Muscle of arm (tissue), 12 donors: ENCODE data around the gene CHIT1. TPM values are rescaled to one million over a fixed set of nuclear protein-coding genes. Genes with fewer than 3 reads are reported as not detected.
A peak's percentile ranks its signal among the peaks of the same experiment; 100 is the strongest.

Experiments used
- DNase-seq: peaks from one replicate; pipeline ENCODE4 v3.0.0-alpha.2; 2013
- polyA plus RNA-seq, 12 donors: library from polyadenylated mRNA; unstranded; fragments of 120-200 nt; gene quantifications; one replicate each; pipeline ENCODE4 v1.2.1, GENCODE V29; 2013; ENCODE audit not compliant: insufficient read length in 12 of 12

Gene CHIT1
- polyA plus RNA-seq, 12 donors, result 0.20 to 0.91 (median 0.58) TPM; not detected in 2

DNA sequence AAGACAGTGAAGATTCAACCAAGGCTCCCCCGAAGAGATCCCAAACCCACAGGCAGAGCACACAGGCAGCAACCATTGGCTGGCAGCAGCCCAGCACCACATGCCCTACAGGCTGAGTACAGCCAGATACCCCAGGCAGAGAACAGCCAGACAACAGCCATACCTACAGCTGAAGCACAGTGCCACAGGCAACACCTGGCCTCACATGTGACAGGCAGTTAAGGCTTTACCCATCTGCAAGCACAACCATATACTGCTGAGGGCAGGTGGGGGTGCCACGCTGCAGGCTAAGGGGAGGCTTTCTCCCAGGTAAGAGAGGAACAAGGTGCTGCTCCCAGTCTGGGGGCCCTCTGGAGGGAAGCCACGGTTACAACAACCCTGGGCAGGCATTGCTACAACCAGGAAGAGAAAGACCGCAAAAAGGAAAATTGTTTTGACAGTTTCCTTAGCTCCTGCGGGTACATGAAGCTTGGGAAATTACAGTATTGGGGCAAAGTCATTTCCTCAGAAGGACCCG is 12.3 kb downstream of the CHIT1 start:
- no peak for DNase-seq

DNA sequence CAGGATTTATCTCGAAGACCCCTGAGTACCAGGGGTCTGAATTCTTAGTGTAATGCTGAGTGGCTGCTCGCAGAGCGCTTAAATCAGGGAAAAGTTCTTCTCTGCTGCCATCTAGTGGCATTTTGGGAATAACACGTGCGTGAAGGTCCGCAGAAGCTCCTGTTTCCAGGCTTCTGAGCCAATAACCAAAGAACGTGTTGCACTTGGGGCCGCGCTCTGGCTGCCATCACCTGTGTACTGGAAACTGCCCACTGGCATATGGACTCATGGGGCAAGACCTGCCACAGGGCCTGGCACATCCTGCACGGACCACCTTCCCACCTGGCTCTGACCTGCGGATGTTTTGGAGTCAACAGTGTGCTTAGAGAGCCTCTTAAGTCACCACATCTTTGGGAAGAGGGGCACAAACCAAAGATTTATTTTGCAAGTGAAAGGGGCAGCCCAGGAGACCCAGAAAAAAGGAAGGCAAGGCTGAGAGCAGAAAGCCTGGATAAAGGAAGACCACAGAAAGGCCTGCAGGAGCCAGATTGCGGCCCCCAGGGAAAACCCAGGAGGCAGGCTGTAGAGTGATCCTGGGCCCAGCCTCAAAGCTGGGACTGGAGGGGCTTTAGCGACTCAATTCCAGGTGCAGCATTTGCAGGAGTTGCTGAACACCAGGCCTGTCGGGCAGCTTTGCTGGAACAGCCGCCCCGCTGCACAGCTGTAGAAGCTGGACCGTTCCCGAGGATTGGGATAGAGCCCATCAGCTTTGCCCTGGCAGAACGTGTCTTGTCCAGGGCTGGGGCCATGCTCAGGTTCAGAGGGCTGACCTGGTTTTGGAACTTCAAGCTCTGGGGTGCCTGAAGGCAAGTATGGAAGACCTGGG is 13.0 kb downstream of the CHIT1 start:
- peak; percentile 84 for DNase-seq

DNA sequence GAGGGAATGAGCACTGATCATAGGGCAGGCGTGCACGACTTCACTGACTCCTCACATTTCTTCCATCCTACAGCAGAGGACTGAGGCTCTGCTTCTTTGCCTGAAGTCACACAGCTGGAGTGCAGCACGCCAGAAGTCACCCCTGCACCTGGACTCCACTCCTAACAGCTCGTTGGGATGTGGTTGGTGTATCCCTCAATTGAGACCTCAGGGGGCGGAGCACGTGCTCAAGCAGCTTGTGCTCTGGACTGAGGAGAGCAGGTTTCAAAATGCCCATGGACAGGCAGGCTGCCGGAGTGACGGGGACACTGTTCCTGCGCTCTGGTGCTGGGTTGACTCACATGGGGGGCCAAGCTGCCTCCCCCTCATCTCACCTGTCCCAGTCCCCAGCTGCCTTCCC is 13.9 kb downstream of the CHIT1 start:
- DNase-seq, result no peak

DNA sequence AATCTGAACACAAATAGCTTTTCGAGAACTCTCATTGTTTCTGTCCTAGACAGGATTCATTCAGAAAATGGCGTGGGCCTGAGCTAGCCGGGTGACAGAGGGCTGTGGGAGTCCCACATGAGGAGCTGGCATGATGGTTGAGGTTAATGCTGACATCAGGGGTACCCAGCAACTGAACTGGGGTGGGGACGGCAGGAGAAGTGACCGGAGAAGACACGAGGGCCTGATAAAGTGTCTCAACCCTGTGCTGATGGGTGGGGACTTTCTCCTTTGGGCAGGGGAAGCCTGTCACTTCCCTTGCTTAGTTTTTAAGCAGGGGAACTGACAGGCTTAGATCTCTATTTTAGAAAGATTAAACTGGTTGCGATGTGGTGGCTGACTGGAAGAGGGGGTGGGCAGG is 14.6 kb downstream of the CHIT1 start:
- no peak for DNase-seq

DNA sequence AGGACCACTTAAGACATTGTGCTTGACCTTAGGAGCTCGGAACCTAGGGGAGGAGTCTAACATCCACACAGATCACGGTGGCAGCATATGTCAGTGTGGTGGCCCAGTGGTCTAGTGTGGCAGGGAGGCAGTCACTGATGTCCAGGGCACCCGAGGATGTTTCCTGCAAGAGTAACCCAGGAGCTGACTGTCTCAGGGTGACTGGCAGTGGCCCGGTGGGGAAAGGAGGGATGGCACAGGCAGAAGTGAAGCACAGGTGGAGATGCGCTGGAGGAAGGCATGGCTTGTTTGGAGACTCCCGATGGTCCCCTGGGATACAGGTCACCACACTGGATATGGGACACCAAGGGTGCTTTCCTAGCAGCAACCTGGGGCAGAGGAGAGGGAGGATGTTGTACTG is 16.3 kb downstream of the CHIT1 start:
- no peak for DNase-seq

DNA sequence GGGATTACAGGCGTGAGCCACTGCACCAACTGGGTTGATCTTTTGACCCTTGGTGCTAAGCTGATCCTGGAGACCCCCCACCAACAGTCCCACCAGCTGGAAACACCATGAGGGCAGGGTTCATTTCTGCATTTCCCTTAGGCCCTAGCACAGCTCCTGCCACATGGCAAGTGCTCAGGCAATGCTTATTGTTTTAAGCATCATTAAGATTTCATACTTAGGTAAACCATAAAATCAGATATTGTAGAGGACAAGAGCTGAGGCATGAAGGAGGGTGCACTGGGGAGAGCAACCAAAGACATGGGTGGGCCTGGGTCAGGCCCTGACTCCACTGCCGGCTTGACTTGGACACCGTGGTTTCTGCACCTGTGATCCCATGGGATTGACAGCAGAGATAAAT is 17.7 kb downstream of the CHIT1 start:
- no peak for DNase-seq

DNA sequence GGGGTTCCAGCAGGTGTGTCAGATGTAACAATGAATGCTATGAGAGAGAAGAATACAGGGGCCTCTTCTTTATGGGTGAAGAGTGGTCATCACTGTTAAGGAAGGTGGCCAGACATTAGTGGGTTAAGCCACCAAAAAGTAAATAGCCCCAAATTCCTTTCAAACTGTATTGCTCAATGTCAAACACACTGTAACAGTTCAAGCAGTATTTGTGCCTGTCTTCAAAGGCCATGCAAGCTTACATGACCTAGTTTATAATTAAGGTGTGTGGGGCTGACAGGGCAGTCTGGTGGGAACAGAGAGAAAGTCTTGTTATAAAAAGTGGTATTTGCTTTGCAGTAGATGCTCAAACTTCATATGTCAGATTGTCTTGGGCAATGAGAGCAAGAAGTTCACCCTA is 18.5 kb downstream of the CHIT1 start:
- no peak for DNase-seq

DNA sequence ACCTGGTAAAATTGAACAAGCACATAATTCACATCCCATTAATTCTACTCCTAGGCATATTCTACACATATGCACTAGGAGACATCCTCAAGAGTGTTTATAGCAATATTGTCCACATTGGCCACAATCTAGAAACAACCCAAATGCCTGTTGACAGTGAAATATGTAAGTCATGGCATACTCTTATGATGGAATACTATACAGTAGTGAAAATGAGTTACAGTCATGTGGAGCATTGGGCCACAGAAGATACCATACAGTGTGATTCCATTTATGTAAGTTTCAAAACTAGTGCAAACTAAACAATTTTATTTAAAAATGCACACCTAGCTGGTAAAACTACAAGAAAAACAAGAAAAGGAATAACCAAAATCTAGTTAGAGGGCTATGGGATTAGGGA is 19.1 kb downstream of the CHIT1 start:
- no peak for DNase-seq

DNA sequence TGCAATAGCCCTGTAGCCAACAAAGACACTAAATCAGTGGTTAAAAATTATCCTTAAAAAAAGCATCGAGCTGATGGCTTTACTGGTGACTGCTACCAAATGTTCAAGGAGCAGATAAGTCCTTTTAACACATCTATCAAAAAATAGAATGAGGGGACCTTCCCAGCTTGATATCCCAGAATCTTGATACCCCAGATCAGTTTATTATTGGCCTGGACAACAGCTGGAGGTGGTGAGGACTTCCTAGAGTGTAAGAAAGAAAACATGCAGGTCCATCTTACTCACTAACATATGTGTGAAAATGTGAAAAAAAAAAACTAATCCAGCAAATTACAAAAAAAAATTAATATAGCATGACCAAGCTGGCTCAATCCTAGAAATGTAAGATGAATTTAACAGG is 21.3 kb downstream of the CHIT1 start:
- no peak for DNase-seq

DNA sequence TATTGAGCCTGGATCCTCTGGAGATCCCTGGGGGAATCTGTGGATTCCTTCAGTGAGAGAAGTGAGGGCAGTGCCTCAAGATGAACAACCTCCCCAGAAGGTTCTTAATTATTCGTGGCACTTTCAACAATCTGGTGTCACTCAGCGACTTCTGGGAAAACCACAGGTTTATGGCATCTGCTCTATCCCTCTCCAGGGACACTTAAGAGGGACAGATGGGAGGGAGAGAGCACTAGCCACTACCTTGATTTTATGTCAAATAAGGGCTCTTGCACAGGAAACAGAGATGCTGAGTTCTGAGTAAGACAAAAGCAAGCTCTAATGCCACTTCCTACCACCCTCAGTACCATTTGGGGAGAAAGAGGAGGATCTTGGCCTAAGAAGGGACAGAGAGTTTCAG is 21.7 kb downstream of the CHIT1 start:
- DNase-seq, result no peak

DNA sequence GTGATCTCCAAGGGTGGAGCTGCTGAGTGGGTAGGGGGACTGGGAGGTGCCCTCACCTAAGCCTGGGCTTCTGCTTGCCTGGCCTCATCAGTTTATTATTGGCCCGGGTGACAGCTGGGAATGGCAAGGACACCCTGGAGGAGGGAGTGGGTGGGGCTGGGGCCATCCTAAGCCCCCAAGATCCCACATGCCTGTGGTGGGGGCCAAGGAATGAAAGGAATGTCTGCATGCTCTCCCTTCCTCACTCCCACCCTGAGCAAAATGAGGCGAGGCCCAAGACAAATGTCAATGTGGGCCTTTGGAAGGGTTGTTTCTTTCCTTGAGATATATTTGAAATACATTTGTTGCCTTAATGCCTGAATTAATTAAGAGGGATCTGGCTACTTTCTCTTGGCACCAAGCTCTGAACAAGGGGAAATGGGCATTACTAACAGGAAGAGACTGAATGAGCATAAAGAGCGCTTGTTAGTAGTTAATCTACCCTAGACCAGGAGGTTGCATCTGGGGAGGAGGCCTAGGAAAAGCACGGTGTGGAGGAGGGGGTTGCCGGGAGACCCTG is 23.3 kb downstream of the CHIT1 start:
- DNase-seq, result no peak

DNA sequence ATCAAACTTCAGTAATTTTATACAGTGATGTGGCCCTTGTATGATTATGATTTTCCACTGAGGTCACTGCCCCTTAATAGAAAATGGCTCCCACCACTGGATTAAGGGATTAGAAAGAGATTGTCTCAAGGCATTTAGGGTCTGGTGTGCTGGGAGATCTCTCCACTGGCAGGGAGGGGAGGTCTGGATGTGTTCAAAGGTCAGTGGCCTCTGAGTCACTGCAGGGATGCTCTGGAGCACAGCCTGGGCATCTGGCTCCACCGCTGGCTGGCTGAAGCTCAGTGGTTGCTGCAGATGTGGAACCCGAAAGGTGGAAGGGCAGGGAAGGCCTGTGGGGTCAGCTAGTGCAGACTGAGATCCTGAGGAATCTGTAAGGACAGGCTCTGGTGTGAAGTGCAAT is 24.7 kb downstream of the CHIT1 start:
- no peak for DNase-seq

DNA sequence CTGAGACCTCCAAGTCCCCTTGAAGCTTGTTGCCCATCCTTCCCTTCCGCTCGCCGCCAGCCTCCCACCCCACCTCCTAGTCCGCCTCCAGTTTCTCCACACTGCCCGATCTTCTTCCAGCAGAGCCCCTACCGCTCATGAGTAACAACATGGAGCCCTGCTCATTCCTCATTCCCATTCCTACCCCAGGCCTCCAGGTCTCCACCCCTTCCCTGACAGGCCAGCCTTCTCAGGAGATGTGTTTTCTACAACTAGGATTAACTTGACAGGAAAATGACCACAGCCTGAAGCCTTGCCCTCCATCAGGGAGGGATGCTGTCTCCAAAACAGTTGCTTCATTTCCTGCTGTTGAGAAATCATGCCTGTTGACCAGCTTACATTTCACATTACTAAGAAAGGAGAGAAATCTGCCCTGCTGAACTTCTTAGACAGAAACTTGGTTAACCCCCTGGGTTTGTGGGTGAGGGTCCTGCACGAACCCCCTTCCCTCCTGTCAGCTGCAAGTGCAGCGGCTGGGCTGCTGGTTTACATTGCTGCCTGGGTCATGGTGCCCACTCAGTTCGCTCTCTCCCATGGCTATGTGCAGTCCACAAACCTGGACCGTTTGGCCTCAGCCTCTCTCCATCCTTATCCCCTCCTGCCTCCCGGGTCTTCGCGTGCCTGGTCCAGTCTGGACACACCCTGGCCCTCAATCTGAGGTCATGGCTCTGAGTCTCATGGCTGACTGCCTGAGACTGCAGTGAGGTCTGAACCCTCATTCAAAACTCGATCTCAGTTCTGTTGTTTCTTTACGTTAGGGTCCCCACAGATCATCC is 26.8 kb downstream of the CHIT1 start:
- no peak for DNase-seq

DNA sequence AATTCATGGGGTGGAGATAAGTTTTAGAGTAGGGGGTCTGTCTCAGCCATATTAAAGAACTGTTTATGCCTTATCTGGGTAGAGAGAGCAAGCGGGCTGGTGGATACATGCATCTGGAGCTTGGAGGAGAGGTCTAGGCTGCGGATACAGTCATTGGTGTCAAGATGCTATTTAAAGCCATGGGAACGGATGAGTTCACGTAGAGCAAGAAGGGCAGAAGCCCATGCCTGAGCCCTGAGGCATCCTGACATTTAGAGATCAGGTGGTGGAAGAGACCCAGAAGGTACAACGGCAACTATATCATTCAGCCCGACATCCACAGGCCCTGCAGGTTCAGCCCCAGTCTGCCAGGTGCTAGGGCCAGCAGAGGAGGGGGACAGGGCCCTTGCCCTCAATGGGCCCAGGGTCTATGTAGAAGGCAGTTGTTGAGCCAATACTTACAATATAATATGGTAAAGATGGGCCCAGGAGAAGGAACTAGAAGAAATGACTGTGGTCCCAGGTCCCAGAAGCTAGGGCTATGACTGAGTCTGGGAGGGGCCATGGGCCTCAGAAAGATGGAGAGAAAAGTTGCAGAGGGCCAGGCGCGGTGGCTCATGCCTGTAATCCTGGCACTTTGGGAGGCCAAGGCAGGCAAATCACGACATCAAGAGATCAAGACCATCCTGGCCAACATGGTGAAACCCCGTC is 27.8 kb downstream of the CHIT1 start:
- DNase-seq, result no peak

DNA sequence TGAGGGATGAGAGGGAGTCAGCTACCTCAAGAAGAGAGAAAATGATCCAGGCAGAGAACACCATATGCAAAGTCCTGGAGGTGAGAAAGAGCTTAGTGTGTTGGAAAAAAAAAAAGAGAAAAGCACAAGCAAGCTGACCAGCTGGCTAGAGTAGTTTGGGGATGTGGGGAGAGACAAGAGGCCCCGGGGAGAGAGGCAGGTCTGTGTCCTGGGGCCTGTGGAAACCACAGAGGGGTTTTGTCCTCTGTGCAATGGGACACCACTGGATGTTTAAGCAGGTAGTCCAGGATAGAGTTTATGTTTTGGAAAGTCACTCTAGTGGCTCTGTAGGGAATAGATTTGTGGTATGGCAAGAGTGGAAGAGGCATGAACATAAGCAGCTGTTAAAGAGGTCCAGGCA is 28.6 kb downstream of the CHIT1 start:
- no peak for DNase-seq

DNA sequence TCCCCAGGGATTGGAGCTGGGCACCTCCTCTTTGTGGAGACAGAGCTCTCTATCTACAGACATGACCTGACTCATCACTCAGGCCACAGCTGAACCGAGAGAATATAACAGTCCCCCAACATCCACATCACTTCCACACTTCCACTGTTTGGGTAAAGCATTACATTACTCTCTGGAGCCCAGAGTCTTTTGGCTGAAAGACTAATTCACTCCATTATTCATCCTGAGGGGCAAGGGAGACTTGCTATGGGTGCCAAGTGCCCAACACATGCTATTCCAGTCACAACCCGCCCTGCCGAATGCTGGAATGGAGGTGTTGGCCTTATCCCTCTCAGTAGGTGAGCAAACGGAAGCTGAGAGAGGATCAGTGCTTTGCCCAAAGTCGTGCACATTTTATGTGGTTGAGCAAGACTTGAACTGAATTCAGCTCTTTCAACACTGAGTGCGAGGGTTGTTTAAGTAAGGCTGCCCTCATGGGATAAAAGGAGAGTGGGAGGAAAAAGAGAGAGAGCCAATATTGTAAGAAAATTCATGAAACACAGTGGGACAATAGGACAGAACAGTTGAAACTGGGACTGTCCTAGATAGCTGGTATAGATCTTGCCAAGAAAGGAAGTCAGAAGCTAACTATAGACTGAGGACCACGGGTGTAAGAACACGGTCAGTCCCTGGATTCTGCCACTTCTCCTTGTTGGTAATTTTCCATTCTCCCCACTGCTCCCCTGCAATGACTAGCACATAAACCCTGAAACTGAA is 29.5 kb downstream of the CHIT1 start:
- DNase-seq, result no peak

DNA sequence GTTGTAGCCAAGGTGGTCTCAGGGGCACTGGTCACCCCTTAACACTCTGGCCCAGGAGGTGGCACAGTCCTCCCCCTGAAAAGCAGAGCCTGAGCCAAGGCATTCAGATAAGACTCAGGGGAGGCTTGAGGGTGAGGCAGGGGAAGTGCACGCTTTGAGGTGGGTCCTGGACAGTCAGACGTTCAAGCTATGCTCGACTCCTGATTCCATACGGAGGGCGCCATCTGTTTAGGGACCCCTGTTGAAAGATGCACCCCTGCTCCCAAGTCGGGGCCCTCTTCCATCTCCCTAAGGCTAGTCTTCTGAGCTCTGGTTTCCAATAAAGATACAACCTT is 30.0 kb downstream of the CHIT1 start:
- DNase-seq, result no peak

DNA sequence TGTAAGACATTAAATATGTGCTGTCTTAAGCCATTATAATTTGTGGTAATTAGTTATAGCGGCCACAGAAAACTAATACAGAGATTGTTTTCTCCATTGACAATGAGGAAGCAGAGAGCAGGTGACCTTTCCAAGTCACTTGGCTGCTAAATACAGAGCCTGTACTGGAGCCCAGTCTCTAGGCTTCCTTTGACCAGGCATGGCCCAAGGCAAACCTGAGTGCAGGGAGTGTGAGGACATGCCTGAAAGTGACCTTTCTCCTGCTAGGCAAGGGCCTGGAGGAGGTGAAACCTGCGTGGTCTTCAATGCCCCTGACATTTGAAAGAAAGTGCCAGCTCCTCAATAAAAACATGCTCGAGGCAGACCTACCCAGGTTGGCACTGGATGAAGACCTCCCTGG is 30.5 kb downstream of the CHIT1 start:
- DNase-seq, result no peak

DNA sequence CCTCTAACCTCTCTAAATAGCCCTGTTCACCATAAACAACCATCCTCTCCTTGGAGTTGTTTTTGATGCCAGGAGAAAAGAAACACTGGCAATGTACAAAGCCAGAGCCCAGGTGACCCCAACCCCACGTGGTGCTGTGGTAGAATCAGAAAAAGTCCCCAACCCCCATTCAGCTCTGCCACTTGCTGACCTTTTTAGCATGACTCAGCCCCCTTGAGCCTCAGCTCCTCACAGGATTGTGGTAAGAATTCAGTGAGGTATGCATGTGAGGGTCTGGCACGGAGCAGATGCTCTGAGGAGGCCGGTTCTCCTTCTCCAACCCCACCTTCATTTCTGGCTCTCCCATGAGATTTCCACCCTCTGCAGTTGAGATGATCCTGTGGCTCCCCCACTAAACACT is 31.8 kb downstream of the CHIT1 start:
- DNase-seq, result no peak

DNA sequence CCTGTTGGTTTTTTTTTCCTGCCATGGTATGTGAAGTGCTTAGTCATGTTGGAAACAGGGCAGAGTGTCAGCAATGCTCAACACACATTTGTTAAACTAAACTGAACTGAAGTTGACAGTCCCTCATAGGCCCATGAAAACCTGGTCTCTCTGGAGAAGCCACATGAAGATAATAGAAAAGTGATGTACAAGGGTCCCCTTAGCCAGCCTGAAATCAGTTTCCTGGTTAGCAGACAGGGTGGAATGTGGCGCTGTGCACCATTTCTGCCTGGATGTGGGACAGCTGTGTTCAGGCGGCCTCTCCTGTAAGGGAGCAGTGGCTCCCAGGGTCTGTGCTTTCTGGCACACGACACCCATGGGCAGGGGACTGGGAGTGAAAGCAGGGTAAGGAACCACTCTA is 33.1 kb downstream of the CHIT1 start:
- DNase-seq, result no peak

DNA sequence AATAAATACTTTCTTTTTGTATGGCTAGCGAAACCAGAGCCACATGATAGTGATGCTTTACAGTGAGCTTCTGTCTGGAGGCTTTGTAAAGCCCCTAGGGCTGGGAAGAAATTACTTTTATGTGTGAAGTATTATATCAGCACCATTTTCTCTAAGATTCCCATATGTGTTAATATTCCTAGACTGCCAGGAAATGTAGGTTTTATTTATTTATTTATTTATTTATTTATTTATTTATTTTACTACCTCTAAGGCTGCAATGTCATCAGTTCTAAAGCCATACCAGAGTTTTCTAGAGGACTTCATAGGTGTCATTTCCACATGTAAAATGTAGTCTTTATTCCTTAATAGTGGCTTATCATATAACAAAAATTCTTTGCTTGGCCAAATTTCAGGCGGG is 38.5 kb downstream of the CHIT1 start:
- no peak for DNase-seq

DNA sequence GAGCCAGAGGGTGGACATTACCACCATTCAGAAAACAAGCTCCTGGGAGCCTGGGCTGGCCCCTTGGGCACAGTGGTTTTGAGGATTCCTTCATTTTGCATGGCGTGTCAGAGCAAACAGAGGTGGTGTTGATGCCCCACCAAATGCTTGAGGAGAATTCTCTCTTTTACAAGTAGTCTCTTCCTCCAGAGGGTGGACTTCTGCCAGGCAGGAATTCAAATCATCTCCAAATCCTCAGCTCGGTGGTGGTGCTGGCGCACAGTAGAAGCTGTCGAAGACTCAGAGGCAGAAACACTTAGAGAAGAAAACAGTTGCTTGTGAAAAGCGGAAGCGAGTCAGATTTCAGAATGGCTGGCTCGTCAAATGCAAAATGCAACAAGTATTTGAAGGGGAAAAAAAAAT is 39.5 kb downstream of the CHIT1 start:
- DNase-seq, result no peak
